ENCODE data around the gene HERPUD1. TPM values are rescaled to one million over a fixed set of nuclear protein-coding genes. Genes with fewer than 3 reads are reported as not detected.

The HERPUD1 gene
- 149 and 176 TPM in 2 replicates for total RNA-seq

GRCh38 chr16:56931892-56932720, at the start of gene HERPUD1:
Gene HERPUD1, plus strand, starts transcription at chr16:56932142. Its CDS starts 103 bp downstream, at chr16:56932245.

GRCh38 chr16:56961851-56962281, 29.9 kb downstream of the HERPUD1 start, which contains the start of gene CETP:
Gene CETP, plus strand, starts transcription at chr16:56961950. Its CDS starts 30 bp downstream, at chr16:56961980.

GRCh38 chr16:56988948-56989945, 57.3 kb downstream of the HERPUD1 start, which contains the start of gene NLRC5:
Gene NLRC5, plus strand, starts transcription at chr16:56989557. Its CDS starts 31,156 bp downstream, at chr16:57020713.

Other genes with a start within 250 kb of the HERPUD1 start
- gene MT1X, start 249.7 kb upstream of the HERPUD1 start, total RNA-seq = 32.1 and 175 TPM in 2 replicates
- gene NUP93, start 202.0 kb upstream of the HERPUD1 start, total RNA-seq = 29.0 and 37.1 TPM in 2 replicates
- gene SLC12A3, start 66.9 kb upstream of the HERPUD1 start, total RNA-seq = not detected in 2 replicates
- not detected in 2 replicates for gene CETP, start 29.8 kb downstream of the HERPUD1 start, total RNA-seq
- 20.6 and 25.3 TPM in 2 replicates for gene NLRC5, start 57.4 kb downstream of the HERPUD1 start, total RNA-seq
- gene CPNE2, start 160.4 kb downstream of the HERPUD1 start, total RNA-seq = 14.7 and 14.9 TPM in 2 replicates

Measured in articular chondrocyte of knee joint (primary cell).